ENCODE measurements around the gene CERS1.

The CERS1 gene

GRCh38 chr19:18939922-18940768, 44.2 kb upstream of the CERS1 start:
- Histone ChIP-seq H3K9ac (ENCODE audit: insufficient read length, low read depth) (peak overlapping the region; percentile 88), H3K27me3 (ENCODE audit: insufficient read depth, insufficient read length) (peaks cover 6% of the 10 kb centered on the region), H3K4me1 (ENCODE audit: insufficient read depth, insufficient read length) (peaks cover 11% of the 10 kb centered on the region), H3K9me3 (ENCODE audit: insufficient read depth, low read length) (no peaks in the 10 kb centered on the region), H3K4me3 (ENCODE audit: insufficient read length, low read depth) (peak overlapping the region; percentile 75), H3K36me3 (ENCODE audit: insufficient read depth, insufficient read length, low read length) (peaks cover 29% of the 10 kb centered on the region)
- no peak for TF ChIP-seq ZNF274 (IDR thresholded peaks at IDR 0.05; ENCODE audit: low read depth, low read length)
- TF ChIP-seq YY1 (IDR thresholded peaks at IDR 0.05; ENCODE audit: insufficient read depth, insufficient read length): no peak
- TF ChIP-seq SUZ12 (IDR thresholded peaks at IDR 0.05; ENCODE audit: extremely low read depth, insufficient read depth, insufficient read length): no peak
- DNase-seq (ENCODE audit: low read depth, low spot score): no peak

GRCh38 chr19:18939163-18939562, 43.2 kb upstream of the CERS1 start:
- Histone ChIP-seq H3K9ac (ENCODE audit: insufficient read length, low read depth) (no peak overlapping the region), H3K4me1 (ENCODE audit: insufficient read depth, insufficient read length) (peaks cover 11% of the 10 kb centered on the region), H3K27me3 (ENCODE audit: insufficient read depth, insufficient read length) (peaks cover 6% of the 10 kb centered on the region), H3K9me3 (ENCODE audit: insufficient read depth, low read length) (no peaks in the 10 kb centered on the region), H3K36me3 (ENCODE audit: insufficient read depth, insufficient read length, low read length) (peaks cover 39% of the 10 kb centered on the region), H3K4me3 (ENCODE audit: insufficient read length, low read depth) (no peak overlapping the region)
- TF ChIP-seq YY1 (IDR thresholded peaks at IDR 0.05; ENCODE audit: insufficient read depth, insufficient read length): no peak
- no peak for TF ChIP-seq SUZ12 (IDR thresholded peaks at IDR 0.05; ENCODE audit: extremely low read depth, insufficient read depth, insufficient read length)
- no peak for TF ChIP-seq ZNF274 (IDR thresholded peaks at IDR 0.05; ENCODE audit: low read depth, low read length)
- DNase-seq (ENCODE audit: low read depth, low spot score): no peak

- H3K4me3 ChIP-seq (ENCODE audit: insufficient read length, low read depth): peak overlapping the region; percentile 8
- H3K4me1 ChIP-seq (ENCODE audit: insufficient read depth, insufficient read length): peaks cover 11% of the 10 kb centered on the region
- H3K9ac ChIP-seq (ENCODE audit: insufficient read length, low read depth): peak overlapping the region; percentile 44
- TF ChIP-seq ZNF274 (IDR thresholded peaks at IDR 0.05; ENCODE audit: low read depth, low read length) (no peak), YY1 (IDR thresholded peaks at IDR 0.05; ENCODE audit: insufficient read depth, insufficient read length) (no peak), SUZ12 (IDR thresholded peaks at IDR 0.05; ENCODE audit: extremely low read depth, insufficient read depth, insufficient read length) (no peak)
- no peak for DNase-seq (ENCODE audit: low read depth, low spot score)
- peaks cover 72% of the 10 kb centered on the region for H3K36me3 ChIP-seq (ENCODE audit: insufficient read depth, insufficient read length, low read length)
- H3K9me3 ChIP-seq (ENCODE audit: insufficient read depth, low read length): no peaks in the 10 kb centered on the region
- H3K27me3 ChIP-seq (ENCODE audit: insufficient read depth, insufficient read length): no peaks in the 10 kb centered on the region
These were observed 37.3 kb upstream of the CERS1 start for GRCh38 chr19:18933297-18933696.

- no peak overlapping the region for H3K9ac ChIP-seq (ENCODE audit: insufficient read length, low read depth)
These were observed 36.4 kb upstream of the CERS1 start for GRCh38 chr19:18932216-18932841.

GRCh38 chr19:18931316-18932162, 35.6 kb upstream of the CERS1 start:
- H3K4me3 ChIP-seq (ENCODE audit: insufficient read length, low read depth): no peak overlapping the region
- DNase-seq (ENCODE audit: low read depth, low spot score): no peak
- no peaks in the 10 kb centered on the region for H3K9me3 ChIP-seq (ENCODE audit: insufficient read depth, low read length)
- H3K9ac ChIP-seq (ENCODE audit: insufficient read length, low read depth): no peak overlapping the region
- H3K4me1 ChIP-seq (ENCODE audit: insufficient read depth, insufficient read length): peaks cover 11% of the 10 kb centered on the region
- H3K36me3 ChIP-seq (ENCODE audit: insufficient read depth, insufficient read length, low read length): peaks cover 76% of the 10 kb centered on the region
- no peak for TF ChIP-seq YY1 (IDR thresholded peaks at IDR 0.05; ENCODE audit: insufficient read depth, insufficient read length)
- no peak for TF ChIP-seq SUZ12 (IDR thresholded peaks at IDR 0.05; ENCODE audit: extremely low read depth, insufficient read depth, insufficient read length)
- TF ChIP-seq ZNF274 (IDR thresholded peaks at IDR 0.05; ENCODE audit: low read depth, low read length): no peak
- no peaks in the 10 kb centered on the region for H3K27me3 ChIP-seq (ENCODE audit: insufficient read depth, insufficient read length)

More at GRCh38 chr19:18932216-18932841, 36.4 kb upstream of the CERS1 start:
- no peak for TF ChIP-seq YY1 (IDR thresholded peaks at IDR 0.05; ENCODE audit: insufficient read depth, insufficient read length)
- no peak for TF ChIP-seq SUZ12 (IDR thresholded peaks at IDR 0.05; ENCODE audit: extremely low read depth, insufficient read depth, insufficient read length)
- no peak for TF ChIP-seq ZNF274 (IDR thresholded peaks at IDR 0.05; ENCODE audit: low read depth, low read length)
- DNase-seq (ENCODE audit: low read depth, low spot score): peak; percentile 68
- Histone ChIP-seq H3K9me3 (ENCODE audit: insufficient read depth, low read length) (no peaks in the 10 kb centered on the region), H3K36me3 (ENCODE audit: insufficient read depth, insufficient read length, low read length) (peaks cover 74% of the 10 kb centered on the region), H3K27me3 (ENCODE audit: insufficient read depth, insufficient read length) (no peaks in the 10 kb centered on the region), H3K4me1 (ENCODE audit: insufficient read depth, insufficient read length) (peaks cover 11% of the 10 kb centered on the region), H3K4me3 (ENCODE audit: insufficient read length, low read depth) (no peak overlapping the region)

- Histone ChIP-seq H3K4me1 (ENCODE audit: insufficient read depth, insufficient read length) (peaks cover 11% of the 10 kb centered on the region), H3K27me3 (ENCODE audit: insufficient read depth, insufficient read length) (no peaks in the 10 kb centered on the region), H3K36me3 (ENCODE audit: insufficient read depth, insufficient read length, low read length) (peaks cover 78% of the 10 kb centered on the region), H3K9ac (ENCODE audit: insufficient read length, low read depth) (no peak overlapping the region), H3K4me3 (ENCODE audit: insufficient read length, low read depth) (no peak overlapping the region), H3K9me3 (ENCODE audit: insufficient read depth, low read length) (no peaks in the 10 kb centered on the region)
- no peak for TF ChIP-seq ZNF274 (IDR thresholded peaks at IDR 0.05; ENCODE audit: low read depth, low read length)
- TF ChIP-seq SUZ12 (IDR thresholded peaks at IDR 0.05; ENCODE audit: extremely low read depth, insufficient read depth, insufficient read length): no peak
- no peak for TF ChIP-seq YY1 (IDR thresholded peaks at IDR 0.05; ENCODE audit: insufficient read depth, insufficient read length)
- DNase-seq (ENCODE audit: low read depth, low spot score): no peak
These were observed 33.4 kb upstream of the CERS1 start for GRCh38 chr19:18929311-18929710.

All from NT2/D1 (cell line).